ENCODE results near the gene MIOX.

DNA sequence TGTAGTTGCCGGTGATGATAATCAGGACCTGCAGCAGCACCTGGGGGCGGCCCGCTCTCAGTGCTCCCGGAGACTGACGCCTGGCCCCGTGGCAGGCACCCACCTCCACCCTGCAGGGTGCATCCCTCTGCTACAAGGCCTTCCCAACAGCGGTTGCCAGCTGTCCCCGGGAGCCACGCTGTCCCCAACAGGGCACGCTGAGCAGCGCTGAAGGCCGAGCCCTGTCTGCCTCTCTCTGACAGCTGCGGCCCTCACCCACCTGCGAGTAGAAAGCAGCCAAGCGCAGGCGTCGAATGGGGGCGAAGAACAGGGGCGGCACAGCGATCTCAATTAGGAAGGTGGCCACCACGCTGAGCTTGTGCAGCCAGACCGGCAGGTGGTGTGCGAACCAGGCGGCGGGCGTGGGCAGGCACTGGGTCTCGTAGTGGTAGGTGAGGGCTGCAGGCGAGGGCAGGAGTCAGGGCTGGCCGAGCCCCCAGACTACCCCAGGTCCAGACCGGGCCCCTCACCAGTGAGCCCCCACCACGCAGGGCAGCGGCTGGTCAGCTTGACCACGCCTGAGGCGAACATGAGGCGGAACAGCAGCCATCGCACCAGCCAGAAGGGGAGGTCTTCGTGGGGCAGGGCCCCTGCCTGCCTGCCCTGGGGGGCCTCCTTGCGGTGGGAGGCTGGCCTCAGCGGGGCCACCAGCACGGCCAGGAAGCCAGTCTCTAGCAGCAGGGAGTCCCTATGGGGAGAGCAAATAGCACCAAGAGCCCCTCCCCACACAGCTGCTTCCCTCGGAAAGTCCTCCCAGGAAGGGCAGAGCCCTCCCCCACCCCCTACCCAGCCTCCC, 19.3 kb downstream of the MIOX start:
- TF ChIP-seq, protein P1, sequence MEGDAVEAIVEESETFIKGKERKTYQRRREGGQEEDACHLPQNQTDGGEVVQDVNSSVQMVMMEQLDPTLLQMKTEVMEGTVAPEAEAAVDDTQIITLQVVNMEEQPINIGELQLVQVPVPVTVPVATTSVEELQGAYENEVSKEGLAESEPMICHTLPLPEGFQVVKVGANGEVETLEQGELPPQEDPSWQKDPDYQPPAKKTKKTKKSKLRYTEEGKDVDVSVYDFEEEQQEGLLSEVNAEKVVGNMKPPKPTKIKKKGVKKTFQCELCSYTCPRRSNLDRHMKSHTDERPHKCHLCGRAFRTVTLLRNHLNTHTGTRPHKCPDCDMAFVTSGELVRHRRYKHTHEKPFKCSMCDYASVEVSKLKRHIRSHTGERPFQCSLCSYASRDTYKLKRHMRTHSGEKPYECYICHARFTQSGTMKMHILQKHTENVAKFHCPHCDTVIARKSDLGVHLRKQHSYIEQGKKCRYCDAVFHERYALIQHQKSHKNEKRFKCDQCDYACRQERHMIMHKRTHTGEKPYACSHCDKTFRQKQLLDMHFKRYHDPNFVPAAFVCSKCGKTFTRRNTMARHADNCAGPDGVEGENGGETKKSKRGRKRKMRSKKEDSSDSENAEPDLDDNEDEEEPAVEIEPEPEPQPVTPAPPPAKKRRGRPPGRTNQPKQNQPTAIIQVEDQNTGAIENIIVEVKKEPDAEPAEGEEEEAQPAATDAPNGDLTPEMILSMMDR (IDR thresholded peaks at IDR 0.05) = no peak
- no peak for TF ChIP-seq ZFX (IDR thresholded peaks at IDR 0.05; ENCODE audit: borderline replicate concordance)

All from 22Rv1 (cell line).